HepG2 (cell line): Measurements from ENCODE around the gene RAD51D. TPM values are rescaled to one million over a fixed set of nuclear protein-coding genes. Genes with fewer than 3 reads are reported as not detected.

Experiments
- AGO2 ChIP-seq: fragments of 200-400 bp; formaldehyde crosslinking; optimal IDR thresholded peaks from 2 replicates; pipeline ENCODE3; 2017; ENCODE audit warnings: mild to moderate bottlenecking, low read depth, low read length, moderate library complexity
- ATAD3A ChIP-seq: sonication (generic); formaldehyde crosslinking; IDR thresholded peaks from 2 replicates; pipeline ENCODE4 v1.4.0; 2020; ENCODE audit warnings: missing genetic modification reagents
- GPN1 ChIP-seq: sonication (generic); formaldehyde crosslinking; IDR thresholded peaks from 2 replicates; pipeline ENCODE4 v1.5.1; 2020; ENCODE audit warnings: missing genetic modification reagents, borderline replicate concordance
- POLR2A ChIP-seq, 2 experiments: IDR thresholded peaks; 2 replicates each; pipeline ENCODE4 v1.6.1; 2011; ENCODE audit warnings: low read depth in 2 of 2, low read length in 2 of 2, mild to moderate bottlenecking in 1 of 2, moderate library complexity in 1 of 2; ENCODE audit not compliant: insufficient read depth in 1 of 2
- REXO4 ChIP-seq: sonication (generic); formaldehyde crosslinking; IDR thresholded peaks from 2 replicates; pipeline ENCODE4 v1.8.0; 2022; ENCODE audit warnings: missing genetic modification reagents, mild to moderate bottlenecking, borderline replicate concordance
- TBX2 ChIP-seq: sonication (generic); formaldehyde crosslinking; IDR thresholded peaks from 2 replicates; pipeline ENCODE4 v1.5.0; 2020; ENCODE audit warnings: missing genetic modification reagents, mild to moderate bottlenecking, borderline replicate concordance
- THAP11 ChIP-seq: IDR thresholded peaks from 2 replicates; pipeline ENCODE4 v1.6.1; 2016; ENCODE audit warnings: missing biosample characterization, missing genetic modification reagents
- ZC3H13 ChIP-seq: sonication (generic); formaldehyde crosslinking; IDR thresholded peaks from 2 replicates; pipeline ENCODE4 v1.8.1; 2023; ENCODE audit warnings: mild to moderate bottlenecking, missing genetic modification reagents, moderate library complexity
- ZFP36L1 ChIP-seq: sonication (generic); formaldehyde crosslinking; IDR thresholded peaks from 2 replicates; pipeline ENCODE4 v1.8.0; 2022; ENCODE audit warnings: mild to moderate bottlenecking, missing genetic modification reagents, moderate library complexity
- ZFP62 ChIP-seq: sonication (generic); formaldehyde crosslinking; IDR thresholded peaks from 2 replicates; pipeline ENCODE4 v1.4.0; 2020; ENCODE audit warnings: missing genetic modification reagents
- ZKSCAN8 ChIP-seq: IDR thresholded peaks from 2 replicates; pipeline ENCODE4 v1.6.1; 2016; ENCODE audit warnings: borderline replicate concordance, missing genetic modification reagents, missing compliant biosample characterization
- ZNF138 ChIP-seq: sonication (generic); formaldehyde crosslinking; IDR thresholded peaks from 2 replicates; pipeline ENCODE4 v1.5.0; 2020; ENCODE audit warnings: mild to moderate bottlenecking, low read depth, missing genetic modification reagents
- ZNF296 ChIP-seq: sonication (generic); formaldehyde crosslinking; conservative IDR thresholded peaks from 2 replicates; pipeline ENCODE4 v1.5.0; 2020; ENCODE audit warnings: mild to moderate bottlenecking, missing genetic modification reagents
- ZNF564 ChIP-seq: sonication (generic); formaldehyde crosslinking; IDR thresholded peaks from 2 replicates; pipeline ENCODE4 v1.8.1; 2023; ENCODE audit warnings: mild to moderate bottlenecking, missing genetic modification reagents
- ZSCAN29 ChIP-seq: sonication (generic); formaldehyde crosslinking; conservative IDR thresholded peaks from 2 replicates; pipeline ENCODE4 v1.4.0; 2020; ENCODE audit warnings: mild to moderate bottlenecking, missing genetic modification reagents
- polyA plus RNA-seq, 8 experiments: library from polyadenylated mRNA; depleted of rRNA in 3 of 8; stranded (reverse) in 7 of 8; unstranded in 1 of 8; fragments of >200 nt; fragmentation: Illumina TruSeq in 4 of 8; extraction: Trizol in 4 of 8; gene quantifications; 2 replicates each; pipeline versions ENCODE4 v1.2.1 to v1.2.3, GENCODE V29; 2011 to 2016; ENCODE audit warnings: low read depth in 4 of 8, missing spikeins in 1 of 8, mixed read lengths in 1 of 8; ENCODE audit not compliant: insufficient read depth in 1 of 8
- total RNA-seq, 5 experiments: library from RNA; depleted of rRNA; stranded (reverse); fragments of >200 nt; fragmentation: Illumina TruSeq; extraction: Trizol; gene quantifications; 2 replicates each; pipeline ENCODE4 v1.2.3, GENCODE V29; 2016; ENCODE audit warnings: low read depth in 1 of 5
- TF ChIP-seq, protein P1 (sequence below), 2 experiments: fragments of 450-650 bp in 1 of 2; sonication (generic) in 1 of 2; formaldehyde crosslinking; IDR thresholded peaks; 2 replicates each; pipeline versions ENCODE4 v1.5.0 to v1.8.0; 2020 to 2022; ENCODE audit warnings: mild to moderate bottlenecking in 1 of 2, missing genetic modification reagents in 1 of 2
- TF ChIP-seq, protein P2 (sequence below), 2 experiments: sonication (generic) in 1 of 2; formaldehyde crosslinking in 1 of 2; IDR thresholded peaks; 2 replicates each; pipeline versions ENCODE4 v1.4.0 to v1.6.1; 2018 to 2020; ENCODE audit warnings: missing genetic modification reagents in 2 of 2, borderline replicate concordance in 1 of 2, low read depth in 1 of 2, mild to moderate bottlenecking in 1 of 2, missing biosample characterization in 1 of 2
- TF ChIP-seq, protein P3 (sequence below): sonication (generic); formaldehyde crosslinking; IDR thresholded peaks from 2 replicates; pipeline ENCODE4 v1.5.1; 2020; ENCODE audit warnings: missing genetic modification reagents, mild to moderate bottlenecking, borderline replicate concordance
- TF ChIP-seq, protein P4 (sequence below): conservative IDR thresholded peaks from 2 replicates; pipeline ENCODE4 v1.6.1; 2018; ENCODE audit warnings: missing genetic modification reagents
- TF ChIP-seq, protein P5 (sequence below): sonication (generic); formaldehyde crosslinking; IDR thresholded peaks from 2 replicates; pipeline ENCODE4 v1.4.0; 2020; ENCODE audit warnings: mild to moderate bottlenecking, low read depth, missing genetic modification reagents
- TF ChIP-seq, protein P6 (sequence below): sonication (generic); formaldehyde crosslinking; IDR thresholded peaks from 2 replicates; pipeline ENCODE4 v1.8.1; 2022; ENCODE audit warnings: mild to moderate bottlenecking, missing genetic modification reagents

RAD51D gene
- total and polyA plus RNA-seq, 2 of the 13 experiments (the other 11 are each of a cell fraction or from before 2014, with no cell fraction given), result 6.7 to 13.1 TPM

DNA sequence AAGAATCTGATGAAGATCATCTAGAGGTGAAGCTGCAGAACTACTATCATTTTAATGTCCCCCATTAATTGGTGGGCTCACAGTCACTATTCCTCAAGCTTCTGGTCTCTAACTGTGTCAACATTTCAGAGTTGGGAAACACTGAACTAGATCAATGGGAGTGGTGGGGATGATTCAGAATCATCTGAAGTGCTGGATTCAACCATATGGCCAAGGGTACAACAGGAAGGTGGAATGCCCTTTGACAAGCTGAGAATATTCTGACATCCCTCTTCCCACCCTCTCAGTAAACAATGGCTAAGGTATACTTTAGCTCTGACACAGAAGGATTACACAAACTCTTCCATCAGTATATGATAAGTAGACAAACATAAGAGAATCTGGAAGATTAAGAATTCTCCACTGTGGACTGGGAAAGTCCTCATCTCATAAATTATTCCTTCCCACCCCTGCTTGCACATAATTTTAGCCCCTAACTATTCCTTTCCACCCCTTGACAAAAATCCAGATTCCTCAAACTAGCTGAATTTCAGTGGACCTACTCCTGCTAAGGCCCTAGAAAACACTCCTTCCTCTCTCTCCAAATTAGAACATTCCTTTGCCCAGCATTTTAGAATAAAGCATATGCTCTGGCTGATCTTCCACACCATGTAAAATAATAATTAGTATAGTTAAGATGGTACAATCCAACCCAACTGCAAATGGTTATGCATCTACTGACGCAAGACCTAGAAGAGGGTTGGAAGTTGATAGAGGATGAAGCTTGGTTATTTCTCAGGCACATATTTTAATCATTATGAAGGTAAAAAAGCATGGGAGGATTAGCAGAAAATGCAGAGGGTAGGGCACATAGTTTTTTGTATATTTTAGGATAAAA is 39.9 kb downstream of the RAD51D start (continued):
- TF ChIP-seq POLR2A (IDR thresholded peaks at IDR 0.05; ENCODE audit: insufficient read depth in 1 of 2, low read depth in 2 of 2, low read length in 2 of 2) (no peak), ZFP36L1 (CRISPR knock-in tag) (no peak), THAP11 (CRISPR knock-in tag) (peak; percentile 42; the same call in 1 of the 2 replicates), ZC3H13 (CRISPR knock-in tag) (no peak), AGO2 (no peak), ZSCAN29 (CRISPR knock-in tag) (no peak), ATAD3A (no peak), ZNF138 (CRISPR knock-in tag) (no peak), ZNF296 (CRISPR knock-in tag) (no peak), ZNF564 (CRISPR knock-in tag) (no peak), TBX2 (CRISPR knock-in tag) (no peak), ZKSCAN8 (CRISPR knock-in tag) (no peak; the same call in 1 of the 2 replicates), ZFP62 (CRISPR knock-in tag) (no peak), REXO4 (CRISPR knock-in tag) (no peak), GPN1 (CRISPR knock-in tag) (no peak)
- TF ChIP-seq, protein P1, sequence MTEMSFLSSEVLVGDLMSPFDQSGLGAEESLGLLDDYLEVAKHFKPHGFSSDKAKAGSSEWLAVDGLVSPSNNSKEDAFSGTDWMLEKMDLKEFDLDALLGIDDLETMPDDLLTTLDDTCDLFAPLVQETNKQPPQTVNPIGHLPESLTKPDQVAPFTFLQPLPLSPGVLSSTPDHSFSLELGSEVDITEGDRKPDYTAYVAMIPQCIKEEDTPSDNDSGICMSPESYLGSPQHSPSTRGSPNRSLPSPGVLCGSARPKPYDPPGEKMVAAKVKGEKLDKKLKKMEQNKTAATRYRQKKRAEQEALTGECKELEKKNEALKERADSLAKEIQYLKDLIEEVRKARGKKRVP (CRISPR knock-in tag; IDR thresholded peaks at IDR 0.05), result no peak
- TF ChIP-seq, protein P2, sequence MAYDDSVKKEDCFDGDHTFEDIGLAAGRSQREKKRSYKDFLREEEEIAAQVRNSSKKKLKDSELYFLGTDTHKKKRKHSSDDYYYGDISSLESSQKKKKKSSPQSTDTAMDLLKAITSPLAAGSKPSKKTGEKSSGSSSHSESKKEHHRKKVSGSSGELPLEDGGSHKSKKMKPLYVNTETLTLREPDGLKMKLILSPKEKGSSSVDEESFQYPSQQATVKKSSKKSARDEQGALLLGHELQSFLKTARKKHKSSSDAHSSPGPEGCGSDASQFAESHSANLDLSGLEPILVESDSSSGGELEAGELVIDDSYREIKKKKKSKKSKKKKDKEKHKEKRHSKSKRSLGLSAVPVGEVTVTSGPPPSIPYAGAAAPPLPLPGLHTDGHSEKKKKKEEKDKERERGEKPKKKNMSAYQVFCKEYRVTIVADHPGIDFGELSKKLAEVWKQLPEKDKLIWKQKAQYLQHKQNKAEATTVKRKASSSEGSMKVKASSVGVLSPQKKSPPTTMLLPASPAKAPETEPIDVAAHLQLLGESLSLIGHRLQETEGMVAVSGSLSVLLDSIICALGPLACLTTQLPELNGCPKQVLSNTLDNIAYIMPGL (CRISPR knock-in tag; IDR thresholded peaks at IDR 0.05; ENCODE audit: borderline replicate concordance in 1 of 2, low read depth in 1 of 2), result 0 out of 4 replicates have a peak, but pooled peaks of 1 of the 2 experiments have one; percentile 32
- TF ChIP-seq, protein P3, sequence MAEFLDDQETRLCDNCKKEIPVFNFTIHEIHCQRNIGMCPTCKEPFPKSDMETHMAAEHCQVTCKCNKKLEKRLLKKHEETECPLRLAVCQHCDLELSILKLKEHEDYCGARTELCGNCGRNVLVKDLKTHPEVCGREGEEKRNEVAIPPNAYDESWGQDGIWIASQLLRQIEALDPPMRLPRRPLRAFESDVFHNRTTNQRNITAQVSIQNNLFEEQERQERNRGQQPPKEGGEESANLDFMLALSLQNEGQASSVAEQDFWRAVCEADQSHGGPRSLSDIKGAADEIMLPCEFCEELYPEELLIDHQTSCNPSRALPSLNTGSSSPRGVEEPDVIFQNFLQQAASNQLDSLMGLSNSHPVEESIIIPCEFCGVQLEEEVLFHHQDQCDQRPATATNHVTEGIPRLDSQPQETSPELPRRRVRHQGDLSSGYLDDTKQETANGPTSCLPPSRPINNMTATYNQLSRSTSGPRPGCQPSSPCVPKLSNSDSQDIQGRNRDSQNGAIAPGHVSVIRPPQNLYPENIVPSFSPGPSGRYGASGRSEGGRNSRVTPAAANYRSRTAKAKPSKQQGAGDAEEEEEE, result no peak
- TF ChIP-seq, protein P4, sequence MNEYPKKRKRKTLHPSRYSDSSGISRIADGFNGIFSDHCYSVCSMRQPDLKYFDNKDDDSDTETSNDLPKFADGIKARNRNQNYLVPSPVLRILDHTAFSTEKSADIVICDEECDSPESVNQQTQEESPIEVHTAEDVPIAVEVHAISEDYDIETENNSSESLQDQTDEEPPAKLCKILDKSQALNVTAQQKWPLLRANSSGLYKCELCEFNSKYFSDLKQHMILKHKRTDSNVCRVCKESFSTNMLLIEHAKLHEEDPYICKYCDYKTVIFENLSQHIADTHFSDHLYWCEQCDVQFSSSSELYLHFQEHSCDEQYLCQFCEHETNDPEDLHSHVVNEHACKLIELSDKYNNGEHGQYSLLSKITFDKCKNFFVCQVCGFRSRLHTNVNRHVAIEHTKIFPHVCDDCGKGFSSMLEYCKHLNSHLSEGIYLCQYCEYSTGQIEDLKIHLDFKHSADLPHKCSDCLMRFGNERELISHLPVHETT (CRISPR knock-in tag), result no peak
- TF ChIP-seq, protein P5, sequence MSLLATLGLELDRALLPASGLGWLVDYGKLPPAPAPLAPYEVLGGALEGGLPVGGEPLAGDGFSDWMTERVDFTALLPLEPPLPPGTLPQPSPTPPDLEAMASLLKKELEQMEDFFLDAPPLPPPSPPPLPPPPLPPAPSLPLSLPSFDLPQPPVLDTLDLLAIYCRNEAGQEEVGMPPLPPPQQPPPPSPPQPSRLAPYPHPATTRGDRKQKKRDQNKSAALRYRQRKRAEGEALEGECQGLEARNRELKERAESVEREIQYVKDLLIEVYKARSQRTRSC, result no peak
- TF ChIP-seq, protein P6, sequence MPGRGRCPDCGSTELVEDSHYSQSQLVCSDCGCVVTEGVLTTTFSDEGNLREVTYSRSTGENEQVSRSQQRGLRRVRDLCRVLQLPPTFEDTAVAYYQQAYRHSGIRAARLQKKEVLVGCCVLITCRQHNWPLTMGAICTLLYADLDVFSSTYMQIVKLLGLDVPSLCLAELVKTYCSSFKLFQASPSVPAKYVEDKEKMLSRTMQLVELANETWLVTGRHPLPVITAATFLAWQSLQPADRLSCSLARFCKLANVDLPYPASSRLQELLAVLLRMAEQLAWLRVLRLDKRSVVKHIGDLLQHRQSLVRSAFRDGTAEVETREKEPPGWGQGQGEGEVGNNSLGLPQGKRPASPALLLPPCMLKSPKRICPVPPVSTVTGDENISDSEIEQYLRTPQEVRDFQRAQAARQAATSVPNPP, result no peak
